Suprapubic skin (tissue), 4 donors: Measurements from ENCODE around the gene IQCB1. TPM values are rescaled to one million over a fixed set of nuclear protein-coding genes. Genes with fewer than 3 reads are reported as not detected.
"Not testable (repeated sequence)": the region's sequence is repeated elsewhere in the genome, so short reads cannot be mapped to it uniquely, and the experiment has no call there.

Experiments used
- DNase-seq, 2 donors: peaks; one replicate each; pipeline ENCODE4 v3.0.0-alpha.2; 2019; ENCODE audit warnings: low spot score in 2 of 2
- H3K27ac ChIP-seq: fragments of 200-600 bp; sonication (generic); one replicate; pipeline ENCODE4 v1.5.1; 2019
- H3K27me3 ChIP-seq: fragments of 200-600 bp; sonication (generic); one replicate; pipeline ENCODE4 v1.5.1; 2019
- H3K36me3 ChIP-seq: fragments of 200-600 bp; sonication (generic); one replicate; pipeline ENCODE4 v1.5.1; 2019
- H3K4me1 ChIP-seq: fragments of 200-600 bp; sonication (generic); one replicate; pipeline ENCODE4 v1.5.1; 2019
- H3K4me3 ChIP-seq: fragments of 200-600 bp; sonication (generic); one replicate; pipeline ENCODE4 v1.5.1; 2019; ENCODE audit warnings: mild to moderate bottlenecking
- H3K9me3 ChIP-seq: fragments of 200-600 bp; sonication (generic); one replicate; pipeline ENCODE4 v1.5.1; 2019
- EP300 ChIP-seq: sonication (generic); formaldehyde crosslinking; IDR thresholded peaks from one replicate; pipeline ENCODE4 v1.6.1; 2017; ENCODE audit warnings: antibody characterized with exemption
- POLR2A ChIP-seq, 2 donors: fragments of 450-650 bp; IDR thresholded peaks; one replicate each; pipeline ENCODE4 v1.6.1; 2017; ENCODE audit warnings: antibody characterized with exemption in 2 of 2, mild to moderate bottlenecking in 2 of 2, moderate library complexity in 2 of 2
- POLR2AphosphoS5 ChIP-seq, 3 donors: sonication (generic); formaldehyde crosslinking; IDR thresholded peaks; one replicate each; pipeline ENCODE4 v1.6.1; 2017; ENCODE audit warnings: antibody characterized with exemption in 3 of 3
- WGBS: methylation state at CpG from one replicate; pipeline ENCODE4 v1.1.5; 2018; 5-methylcytosine and 5-hydroxymethylcytosine counted together
- total RNA-seq, 4 donors: library from RNA; depleted of rRNA; stranded (reverse); fragments of >200 nt; gene quantifications; one replicate each; pipeline ENCODE4 v1.1.0, GENCODE V29; 2016
- TF ChIP-seq, protein P1 (sequence below), 2 donors: fragments of 200-600 bp in 1 of 2; fragments of 450-650 bp in 1 of 2; sonication (generic) in 1 of 2; IDR thresholded peaks; one replicate each; pipeline ENCODE4 v1.5.1; 2016 to 2019; ENCODE audit warnings: antibody characterized with exemption in 2 of 2, mild to moderate bottlenecking in 1 of 2, moderate library complexity in 1 of 2

The IQCB1 gene
- total RNA-seq, 4 donors from 2014 or later: 8.1 to 35.8 (median 15.0) TPM

DNA sequence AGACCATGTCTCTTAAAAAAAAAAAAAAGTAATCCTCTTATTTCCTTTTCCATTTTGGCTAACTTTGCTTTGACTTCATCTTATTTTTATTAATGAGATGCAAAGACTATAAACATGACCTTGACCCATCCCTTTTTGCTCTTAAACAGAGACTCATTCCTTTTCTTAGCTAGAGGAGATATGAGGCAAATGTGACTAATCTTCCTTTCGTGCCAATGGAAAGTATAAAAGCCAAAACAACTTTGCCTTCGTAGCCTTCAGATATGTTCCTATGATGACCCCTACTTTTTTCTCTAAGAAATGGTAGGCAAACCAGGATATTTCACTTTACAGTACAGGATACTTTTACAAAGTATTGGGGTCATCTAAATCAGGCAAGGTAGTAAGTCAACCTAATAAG is 48.4 kb downstream of the IQCB1 start:
- TF ChIP-seq POLR2A (IDR thresholded peaks at IDR 0.05) (no peak), EP300 (no peak), POLR2AphosphoS5 (IDR thresholded peaks at IDR 0.05) (no peak)
- TF ChIP-seq, protein P1, sequence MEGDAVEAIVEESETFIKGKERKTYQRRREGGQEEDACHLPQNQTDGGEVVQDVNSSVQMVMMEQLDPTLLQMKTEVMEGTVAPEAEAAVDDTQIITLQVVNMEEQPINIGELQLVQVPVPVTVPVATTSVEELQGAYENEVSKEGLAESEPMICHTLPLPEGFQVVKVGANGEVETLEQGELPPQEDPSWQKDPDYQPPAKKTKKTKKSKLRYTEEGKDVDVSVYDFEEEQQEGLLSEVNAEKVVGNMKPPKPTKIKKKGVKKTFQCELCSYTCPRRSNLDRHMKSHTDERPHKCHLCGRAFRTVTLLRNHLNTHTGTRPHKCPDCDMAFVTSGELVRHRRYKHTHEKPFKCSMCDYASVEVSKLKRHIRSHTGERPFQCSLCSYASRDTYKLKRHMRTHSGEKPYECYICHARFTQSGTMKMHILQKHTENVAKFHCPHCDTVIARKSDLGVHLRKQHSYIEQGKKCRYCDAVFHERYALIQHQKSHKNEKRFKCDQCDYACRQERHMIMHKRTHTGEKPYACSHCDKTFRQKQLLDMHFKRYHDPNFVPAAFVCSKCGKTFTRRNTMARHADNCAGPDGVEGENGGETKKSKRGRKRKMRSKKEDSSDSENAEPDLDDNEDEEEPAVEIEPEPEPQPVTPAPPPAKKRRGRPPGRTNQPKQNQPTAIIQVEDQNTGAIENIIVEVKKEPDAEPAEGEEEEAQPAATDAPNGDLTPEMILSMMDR (IDR thresholded peaks at IDR 0.05): no peak
- Histone ChIP-seq H3K4me3 (no peak overlapping the region), H3K27ac (no peak overlapping the region), H3K4me1 (no peaks in the 10 kb centered on the region), H3K27me3 (no peaks in the 10 kb centered on the region), H3K9me3 (no peaks in the 10 kb centered on the region), H3K36me3 (peaks cover 63% of the 10 kb centered on the region)
- no peak for DNase-seq
- WGBS: 71% methylated on average over 2 of the region's 2 CpGs

DNA sequence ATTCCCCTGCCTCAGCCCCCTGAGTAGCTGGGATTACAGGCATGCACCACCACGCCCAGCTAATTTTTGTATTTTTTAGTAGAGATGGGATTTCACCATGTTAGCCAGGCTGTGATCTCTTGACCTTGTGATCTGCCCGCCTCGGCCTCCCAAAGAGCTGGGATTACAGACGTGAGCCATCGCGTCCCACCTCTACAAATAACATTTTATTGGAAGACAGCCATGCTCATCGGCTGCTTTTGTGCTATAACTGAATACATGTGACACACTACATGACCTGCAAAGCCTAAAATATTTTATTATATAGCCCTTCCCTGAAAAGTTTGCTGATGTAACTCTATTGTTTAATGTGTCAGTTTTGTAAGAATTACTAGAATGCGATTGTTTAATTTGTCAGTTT is 52.1 kb downstream of the IQCB1 start:
- not testable (repeated sequence) for H3K27me3 ChIP-seq, DNase-seq, H3K4me1 ChIP-seq, H3K27ac ChIP-seq, H3K4me3 ChIP-seq, H3K9me3 ChIP-seq
- WGBS: 82% methylated on average over 8 of the region's 8 CpGs
- H3K36me3 ChIP-seq: peaks cover 69% of the 10 kb centered on the region

DNA sequence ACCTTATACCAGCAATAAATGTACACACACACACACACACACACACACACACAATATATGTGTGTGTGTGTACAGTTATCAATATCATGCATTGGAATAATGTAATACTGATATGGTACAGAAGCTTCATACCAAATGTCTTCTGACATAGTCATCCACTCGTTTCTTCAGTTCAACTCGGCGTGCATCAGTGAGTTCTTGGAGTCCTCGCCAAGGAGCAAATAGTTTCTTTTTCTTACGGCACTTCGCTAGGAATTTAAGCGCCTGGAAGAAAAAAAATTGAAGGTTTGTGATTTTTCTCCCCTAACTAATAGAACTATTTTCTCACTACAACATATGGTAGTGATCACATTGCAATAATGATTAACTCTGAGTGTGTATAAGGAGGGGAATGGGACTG is 53.2 kb downstream of the IQCB1 start:
- Histone ChIP-seq H3K27me3 (no peaks in the 10 kb centered on the region), H3K36me3 (peaks cover 65% of the 10 kb centered on the region), H3K27ac (no peak overlapping the region), H3K4me3 (no peak overlapping the region), H3K4me1 (no peaks in the 10 kb centered on the region), H3K9me3 (no peaks in the 10 kb centered on the region)
- no peak for DNase-seq
- WGBS: 97% methylated on average over 7 of the region's 7 CpGs
- no peak for TF ChIP-seq POLR2AphosphoS5 (IDR thresholded peaks at IDR 0.05)
- TF ChIP-seq, protein P1 (IDR thresholded peaks at IDR 0.05): no peak

- peaks cover 81% of the 10 kb centered on the region for H3K36me3 ChIP-seq
- not testable (repeated sequence) for H3K9me3 ChIP-seq, H3K4me3 ChIP-seq, H3K4me1 ChIP-seq, H3K27me3 ChIP-seq, H3K27ac ChIP-seq, DNase-seq
- 97% methylated on average over 4 of the region's 4 CpGs for WGBS
Measured at GRCh38 chr3:121775095-121775494, 59.8 kb downstream of the IQCB1 start.

- Histone ChIP-seq H3K4me3 (no peak overlapping the region), H3K9me3 (no peaks in the 10 kb centered on the region), H3K27me3 (no peaks in the 10 kb centered on the region), H3K4me1 (no peaks in the 10 kb centered on the region), H3K36me3 (peaks cover 46% of the 10 kb centered on the region), H3K27ac (no peak overlapping the region)
- TF ChIP-seq POLR2AphosphoS5 (IDR thresholded peaks at IDR 0.05) (no peak), EP300 (no peak), POLR2A (IDR thresholded peaks at IDR 0.05) (no peak)
- TF ChIP-seq, protein P1 (IDR thresholded peaks at IDR 0.05): no peak
- DNase-seq: no peak
- 98% methylated on average over 1 of the region's 1 CpG for WGBS
Measured at GRCh38 chr3:121769246-121769645, 65.6 kb downstream of the IQCB1 start.

DNA sequence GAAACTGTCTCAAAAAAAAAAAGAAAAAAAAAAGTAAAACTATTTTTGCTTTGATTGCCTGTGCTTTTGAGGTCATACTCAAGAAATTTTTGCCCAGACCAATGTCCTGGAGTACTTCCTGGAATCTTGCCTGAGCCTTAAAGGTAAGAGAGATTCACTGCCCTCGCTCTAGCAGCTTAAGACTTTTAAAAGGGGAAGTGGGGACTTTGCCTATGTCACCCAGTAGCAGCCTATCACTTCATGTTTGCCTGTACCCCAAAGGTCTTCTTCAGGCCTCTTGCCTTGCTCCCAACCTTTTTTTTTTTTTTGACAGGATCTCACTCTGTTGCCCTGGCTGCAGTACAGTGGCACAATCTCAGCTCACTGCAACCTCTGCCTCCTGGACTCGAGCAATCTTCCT is 66.4 kb downstream of the IQCB1 start:
- no peak for TF ChIP-seq POLR2AphosphoS5 (IDR thresholded peaks at IDR 0.05)
- no peak for TF ChIP-seq EP300
- TF ChIP-seq, protein P1 (IDR thresholded peaks at IDR 0.05): no peak
- TF ChIP-seq POLR2A (IDR thresholded peaks at IDR 0.05): no peak
- no peaks in the 10 kb centered on the region for H3K4me1 ChIP-seq
- no peaks in the 10 kb centered on the region for H3K9me3 ChIP-seq
- H3K27ac ChIP-seq: no peak overlapping the region
- WGBS: 98% methylated on average over 2 of the region's 2 CpGs
- no peaks in the 10 kb centered on the region for H3K27me3 ChIP-seq
- peaks cover 43% of the 10 kb centered on the region for H3K36me3 ChIP-seq
- no peak for DNase-seq
- H3K4me3 ChIP-seq: no peak overlapping the region
